Measurements from ENCODE around the gene GNGT1. TPM values are rescaled to one million over a fixed set of nuclear protein-coding genes. Genes with fewer than 3 reads are reported as not detected.

Gene GNGT1
- not detected in 2 replicates for polyA plus RNA-seq

GRCh38 chr7:93906267-93906666 lies at the start of gene GNGT1:
GNGT1 (plus strand) TSS chr7:93906567; CDS start chr7:93906747, 180 bp downstream.

GRCh38 chr7:93890464-93891068 lies 15.8 kb upstream of the GNGT1 start, which contains the start of gene TFPI2:
TFPI2 (minus strand) TSS chr7:93890753; CDS start chr7:93890678, 75 bp downstream.

GRCh38 chr7:93921607-93922566 lies 15.5 kb downstream of the GNGT1 start, which contains the start of gene GNG11:
GNG11 (plus strand) TSS chr7:93921735; CDS start chr7:93922138, 403 bp downstream.

Other genes with a start within 250 kb of the GNGT1 start
- not detected in 2 replicates for gene TFPI2, start 15.8 kb upstream of the GNGT1 start, polyA plus RNA-seq
- gene GNG11, start 15.2 kb downstream of the GNGT1 start, polyA plus RNA-seq: 3.5 and 4.7 TPM in 2 replicates
- 50.6 and 53.3 TPM in 2 replicates for gene BET1, start 97.8 kb downstream of the GNGT1 start, polyA plus RNA-seq